Activated CD4-positive, alpha-beta memory T cell treated with anti-CD3 and anti-CD28 coated beads, Interleukin-2, amount 10 ng/mL, durations not matched to agents 7 days and 5 days (primary cell): ENCODE measurements around the gene DARS2. TPM values are rescaled to one million over a fixed set of nuclear protein-coding genes. Genes with fewer than 3 reads are reported as not detected.
A peak's percentile ranks its signal among the peaks of the same experiment; 100 is the strongest.

Experiments
- CTCF ChIA-PET: fragments of 350-600 bp; sonication (Branson Sonifier 250); formaldehyde crosslinking; loops from one replicate; lab custom pipeline; 2021; ENCODE audit warnings: antibody characterized with exemption, inconsistent platforms; lab: Charles Lee
- POLR2A ChIA-PET: fragments of 350-600 bp; sonication (Branson Sonifier 250); formaldehyde crosslinking; loops from one replicate; lab custom pipeline; 2021; ENCODE audit warnings: antibody characterized with exemption; lab: Charles Lee
- DNase-seq: peaks from one replicate; pipeline ENCODE4 v3.0.0-alpha.2; 2020
- H3K27ac Mint-ChIP-seq: one replicate; pipeline ENCODE4 v1.8.0; 2021; ENCODE audit warnings: mild to moderate bottlenecking, mixed read lengths
- H3K27me3 Mint-ChIP-seq: one replicate; pipeline ENCODE4 v1.8.0; 2021; ENCODE audit warnings: mixed read lengths
- H3K36me3 Mint-ChIP-seq: one replicate; pipeline ENCODE4 v1.8.0; 2021; ENCODE audit warnings: low read depth, mixed read lengths
- H3K4me1 Mint-ChIP-seq: one replicate; pipeline ENCODE4 v1.8.0; 2021; ENCODE audit warnings: mixed read lengths
- H3K4me3 Mint-ChIP-seq: one replicate; pipeline ENCODE4 v1.8.0; 2021; ENCODE audit warnings: mild to moderate bottlenecking, mixed read lengths
- H3K9me3 Mint-ChIP-seq: one replicate; pipeline ENCODE4 v1.8.0; 2021; ENCODE audit warnings: mixed read lengths
- total RNA-seq, 2 experiments: library from RNA; stranded (reverse); gene quantifications; one replicate each; pipeline ENCODE4 v1.2.3, GENCODE V29; 2021

Gene DARS2
- total RNA-seq, 2 experiments from 2014 or later = 26.3 to 26.4 TPM

GRCh38 chr1:173863224-173864161 lies 39.0 kb downstream of the DARS2 start:
- peak overlapping the region; percentile 25 for H3K4me3 Mint-ChIP-seq
- H3K27me3 Mint-ChIP-seq = no peaks in the 10 kb centered on the region
- H3K4me1 Mint-ChIP-seq = peaks cover 46% of the 10 kb centered on the region
- CTCF ChIA-PET = interaction anchor here (0.6 to 2.5 kb wide), 5 partner anchors 38 to 433 kb away, joined by 3 to 10 read pairs (median 3); no protein-coding TSS in a partner anchor
- H3K27ac Mint-ChIP-seq = peak overlapping the region; percentile 97
- no peaks in the 10 kb centered on the region for H3K9me3 Mint-ChIP-seq
- DNase-seq = no peak
- H3K36me3 Mint-ChIP-seq = peaks cover 68% of the 10 kb centered on the region
- POLR2A ChIA-PET = interaction anchor here (0.6 to 2.9 kb wide), 6 partner anchors 12 to 387 kb away, joined by 3 to 13 read pairs (median 10); partner anchors contain the start of genes CENPL, DARS2, KLHL20 and RC3H1

GRCh38 chr1:173864179-173864867 lies 39.9 kb downstream of the DARS2 start:
- Mint-ChIP-seq H3K9me3 (no peaks in the 10 kb centered on the region), H3K4me3 (peak overlapping the region; percentile 92), H3K36me3 (peaks cover 71% of the 10 kb centered on the region), H3K27me3 (no peaks in the 10 kb centered on the region), H3K4me1 (peaks cover 52% of the 10 kb centered on the region), H3K27ac (peak overlapping the region; percentile 97)
- DNase-seq = no peak
- POLR2A ChIA-PET = interaction anchor here (0.6 to 2.9 kb wide), 5 partner anchors 13 to 158 kb away, joined by 3 to 13 read pairs (median 11); partner anchors contain the start of genes CENPL, DARS2, KLHL20 and RC3H1
- CTCF ChIA-PET = interaction anchor here (1.0 to 2.5 kb wide), 4 partner anchors 39 to 434 kb away, joined by 3 to 10 read pairs (median 4); no protein-coding TSS in a partner anchor

GRCh38 chr1:173865468-173866164 lies 41.1 kb downstream of the DARS2 start:
- Mint-ChIP-seq H3K9me3 (no peaks in the 10 kb centered on the region), H3K27me3 (no peaks in the 10 kb centered on the region), H3K36me3 (peaks cover 67% of the 10 kb centered on the region), H3K27ac (peak overlapping the region; percentile 97), H3K4me1 (peaks cover 64% of the 10 kb centered on the region), H3K4me3 (peak overlapping the region; percentile 92)
- ChIA-PET CTCF (interaction anchor here (0.8 to 2.5 kb wide), 4 partner anchors 151 to 446 kb away, joined by 3 to 10 read pairs (median 4); partner anchors contain the start of gene KLHL20), POLR2A (interaction anchor here (0.7 to 6.1 kb wide), 11 partner anchors 11 to 436 kb away, joined by 3 to 139 read pairs (median 5); partner anchors contain the start of genes CENPL, DARS2, KLHL20 and RC3H1)
- DNase-seq = no peak

GRCh38 chr1:173866413-173867115 lies 42.1 kb downstream of the DARS2 start:
- H3K36me3 Mint-ChIP-seq = peaks cover 72% of the 10 kb centered on the region
- no peaks in the 10 kb centered on the region for H3K27me3 Mint-ChIP-seq
- POLR2A ChIA-PET = interaction anchor here (0.7 to 6.1 kb wide), 7 partner anchors 15 to 1134 kb away, joined by 3 to 139 read pairs (median 11); partner anchors contain the start of genes CENPL, DARS2 and KLHL20
- CTCF ChIA-PET = interaction anchor here (0.8 kb wide), 1 partner anchor 152 kb away, joined by 3 read pairs; the partner anchor contains the start of gene KLHL20
- H3K9me3 Mint-ChIP-seq = no peaks in the 10 kb centered on the region
- H3K4me1 Mint-ChIP-seq = peaks cover 74% of the 10 kb centered on the region
- H3K4me3 Mint-ChIP-seq = peak overlapping the region; percentile 92
- H3K27ac Mint-ChIP-seq = peak overlapping the region; percentile 97
- DNase-seq = no peak

GRCh38 chr1:173867141-173867752 lies 42.8 kb downstream of the DARS2 start:
- ChIA-PET POLR2A (interaction anchor here (0.9 to 6.1 kb wide), 15 partner anchors 10 to 1133 kb away, joined by 3 to 139 read pairs (median 11); partner anchors contain the start of genes CENPL, DARS2, KLHL20 and PRDX6), CTCF (interaction anchor here (1.2 kb wide), 1 partner anchor 351 kb away, joined by 6 read pairs; no protein-coding TSS in a partner anchor)
- H3K9me3 Mint-ChIP-seq = no peaks in the 10 kb centered on the region
- peak; percentile 41 for DNase-seq
- H3K27me3 Mint-ChIP-seq = no peaks in the 10 kb centered on the region
- peaks cover 67% of the 10 kb centered on the region for H3K36me3 Mint-ChIP-seq
- H3K4me3 Mint-ChIP-seq = peak overlapping the region; percentile 92
- H3K27ac Mint-ChIP-seq = peak overlapping the region; percentile 97
- H3K4me1 Mint-ChIP-seq = peaks cover 74% of the 10 kb centered on the region

- H3K36me3 Mint-ChIP-seq = peaks cover 66% of the 10 kb centered on the region
- peaks cover 72% of the 10 kb centered on the region for H3K4me1 Mint-ChIP-seq
- H3K9me3 Mint-ChIP-seq = no peaks in the 10 kb centered on the region
- ChIA-PET POLR2A (interaction anchor here (0.7 to 6.1 kb wide), 35 partner anchors 8 to 1335 kb away, joined by 3 to 139 read pairs (median 5); partner anchors contain the start of genes CENPL, DARS2, KLHL20 and PRDX6), CTCF (interaction anchor here (0.5 to 2.4 kb wide), 7 partner anchors 33 to 438 kb away, joined by 3 to 12 read pairs (median 3); partner anchors contain the start of genes CENPL and DARS2)
- peak within 1 kb of the TSS; percentile 97 for H3K27ac Mint-ChIP-seq
- DNase-seq = peak; percentile 100
- peak within 1 kb of the TSS; percentile 92 for H3K4me3 Mint-ChIP-seq
- H3K27me3 Mint-ChIP-seq = no peaks in the 10 kb centered on the region
Observed at GRCh38 chr1:173867753-173868265, 43.3 kb downstream of the DARS2 start, which contains the start of gene GAS5. Gene GAS5, minus strand, starts transcription at chr1:173867989.

GRCh38 chr1:173868266-173869020 lies 44.0 kb downstream of the DARS2 start, which contains the start of gene ZBTB37:
Gene ZBTB37, plus strand, starts transcription at chr1:173868380. Its CDS starts 1,846 bp downstream, at chr1:173870226.
- peak within 1 kb of the TSS; percentile 97 for H3K27ac Mint-ChIP-seq
- peaks cover 74% of the 10 kb centered on the region for H3K4me1 Mint-ChIP-seq
- no peaks in the 10 kb centered on the region for H3K9me3 Mint-ChIP-seq
- peak; percentile 97 for DNase-seq
- peak within 1 kb of the TSS; percentile 92 for H3K4me3 Mint-ChIP-seq
- CTCF ChIA-PET = interaction anchor here (0.5 to 2.4 kb wide), 8 partner anchors 34 to 439 kb away, joined by 3 to 12 read pairs (median 3); partner anchors contain the start of genes CENPL and DARS2
- H3K27me3 Mint-ChIP-seq = no peaks in the 10 kb centered on the region
- H3K36me3 Mint-ChIP-seq = peaks cover 64% of the 10 kb centered on the region
- POLR2A ChIA-PET = interaction anchor here (0.7 to 6.1 kb wide), 37 partner anchors 8 to 1336 kb away, joined by 3 to 139 read pairs (median 5); partner anchors contain the start of genes CENPL, DARS2, KLHL20 and PRDX6

GRCh38 chr1:173869021-173869359 lies 44.5 kb downstream of the DARS2 start:
- Mint-ChIP-seq H3K4me3 (peak overlapping the region; percentile 92), H3K36me3 (peaks cover 60% of the 10 kb centered on the region), H3K4me1 (peaks cover 69% of the 10 kb centered on the region), H3K27me3 (no peaks in the 10 kb centered on the region), H3K27ac (peak overlapping the region; percentile 97), H3K9me3 (no peaks in the 10 kb centered on the region)
- ChIA-PET POLR2A (interaction anchor here (0.7 to 6.1 kb wide), 28 partner anchors 12 to 1336 kb away, joined by 3 to 139 read pairs (median 7); partner anchors contain the start of genes CENPL, DARS2, KLHL20 and MRPS14), CTCF (interaction anchor here (0.6 to 2.4 kb wide), 3 partner anchors 45 to 439 kb away, joined by 3 to 12 read pairs (median 3); no protein-coding TSS in a partner anchor)
- no peak for DNase-seq

- H3K4me3 Mint-ChIP-seq = peak overlapping the region; percentile 92
- no peaks in the 10 kb centered on the region for H3K9me3 Mint-ChIP-seq
- no peaks in the 10 kb centered on the region for H3K27me3 Mint-ChIP-seq
- ChIA-PET CTCF (interaction anchor here (1.0 to 1.3 kb wide), 3 partner anchors 47 to 282 kb away, joined by 3 to 4 read pairs (median 3); partner anchors contain the start of genes DARS2 and KLHL20), POLR2A (interaction anchor here (0.8 to 6.1 kb wide), 19 partner anchors 8 to 1338 kb away, joined by 3 to 139 read pairs (median 5); partner anchors contain the start of genes CACYBP, CENPL, DARS2 and KLHL20)
- H3K36me3 Mint-ChIP-seq = peaks cover 50% of the 10 kb centered on the region
- peaks cover 54% of the 10 kb centered on the region for H3K4me1 Mint-ChIP-seq
- H3K27ac Mint-ChIP-seq = peak overlapping the region; percentile 97
- peak; percentile 70 for DNase-seq
Observed at GRCh38 chr1:173870252-173871075, 46.0 kb downstream of the DARS2 start.
